Breast epithelium (tissue), 3 donors: ENCODE measurements around the gene ETFB.

ENCODE experiments used
- POLR2A ChIP-seq: fragments of 450-650 bp; IDR thresholded peaks from one replicate; pipeline ENCODE4 v1.6.1; 2016; ENCODE audit warnings: antibody characterized with exemption, mild to moderate bottlenecking, moderate library complexity
- POLR2AphosphoS5 ChIP-seq, 3 donors: sonication (generic); formaldehyde crosslinking; IDR thresholded peaks; one replicate each; pipeline ENCODE4 v1.6.1; 2017; ENCODE audit warnings: antibody characterized with exemption in 3 of 3
- TF ChIP-seq, protein P1 (sequence below), 3 donors: fragments of 450-650 bp; IDR thresholded peaks; one replicate each; pipeline ENCODE4 v1.5.1; 2016 to 2017; ENCODE audit warnings: antibody characterized with exemption in 3 of 3, mild to moderate bottlenecking in 3 of 3, moderate library complexity in 3 of 3

- no peak for TF ChIP-seq POLR2AphosphoS5 (IDR thresholded peaks at IDR 0.05)
- TF ChIP-seq, protein P1, sequence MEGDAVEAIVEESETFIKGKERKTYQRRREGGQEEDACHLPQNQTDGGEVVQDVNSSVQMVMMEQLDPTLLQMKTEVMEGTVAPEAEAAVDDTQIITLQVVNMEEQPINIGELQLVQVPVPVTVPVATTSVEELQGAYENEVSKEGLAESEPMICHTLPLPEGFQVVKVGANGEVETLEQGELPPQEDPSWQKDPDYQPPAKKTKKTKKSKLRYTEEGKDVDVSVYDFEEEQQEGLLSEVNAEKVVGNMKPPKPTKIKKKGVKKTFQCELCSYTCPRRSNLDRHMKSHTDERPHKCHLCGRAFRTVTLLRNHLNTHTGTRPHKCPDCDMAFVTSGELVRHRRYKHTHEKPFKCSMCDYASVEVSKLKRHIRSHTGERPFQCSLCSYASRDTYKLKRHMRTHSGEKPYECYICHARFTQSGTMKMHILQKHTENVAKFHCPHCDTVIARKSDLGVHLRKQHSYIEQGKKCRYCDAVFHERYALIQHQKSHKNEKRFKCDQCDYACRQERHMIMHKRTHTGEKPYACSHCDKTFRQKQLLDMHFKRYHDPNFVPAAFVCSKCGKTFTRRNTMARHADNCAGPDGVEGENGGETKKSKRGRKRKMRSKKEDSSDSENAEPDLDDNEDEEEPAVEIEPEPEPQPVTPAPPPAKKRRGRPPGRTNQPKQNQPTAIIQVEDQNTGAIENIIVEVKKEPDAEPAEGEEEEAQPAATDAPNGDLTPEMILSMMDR (IDR thresholded peaks at IDR 0.05) = no peak
- TF ChIP-seq POLR2A = no peak
Observed at GRCh38 chr19:51342631-51343569, 23.3 kb downstream of the ETFB start.
